H1 (cell line): Measurements from ENCODE around the gene PHC1.

ENCODE experiments used
- EP300 ChIP-seq, 2 experiments: IDR thresholded peaks; 1 replicate in 1 of 2; 2 replicates in 1 of 2; pipeline ENCODE4 v1.6.1; 2011 to 2012; ENCODE audit warnings: low read depth in 2 of 2, low read length in 2 of 2, mild to moderate bottlenecking in 2 of 2, borderline replicate concordance in 1 of 2, inconsistent platforms in 1 of 2, moderate library complexity in 1 of 2
- GABPA ChIP-seq: IDR thresholded peaks from 2 replicates; pipeline ENCODE4 v1.6.1; 2011; ENCODE audit warnings: mild to moderate bottlenecking, low read length, moderate library complexity, borderline replicate concordance; ENCODE audit not compliant: insufficient read depth
- SP2 ChIP-seq: IDR thresholded peaks from 2 replicates; pipeline ENCODE4 v1.6.1; 2012; ENCODE audit warnings: mild to moderate bottlenecking, low read length, inconsistent platforms

DNA sequence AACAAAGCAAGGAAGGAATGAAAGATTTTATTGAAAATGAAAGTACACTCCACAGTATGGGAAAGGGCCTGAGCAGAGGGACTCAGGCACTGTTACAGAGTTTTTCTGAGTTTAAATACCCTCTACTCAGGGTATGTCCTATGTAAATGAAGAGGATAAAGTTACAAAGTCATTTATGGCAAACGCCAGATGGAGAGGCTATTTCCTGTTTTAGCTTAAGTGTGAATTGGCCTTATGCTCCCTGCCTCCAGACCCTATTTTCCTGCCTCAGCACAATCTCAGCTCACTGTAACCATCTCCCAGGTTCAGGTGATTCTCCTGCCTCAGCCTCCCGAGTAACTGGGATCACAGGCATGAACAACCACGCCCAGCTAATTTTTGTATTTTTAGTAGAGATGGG is 6.8 kb upstream of the PHC1 start:
- no peak for TF ChIP-seq EP300 (IDR thresholded peaks at IDR 0.05; ENCODE audit: borderline replicate concordance in 1 of 2, low read depth in 2 of 2, low read length in 2 of 2)
- no peak for TF ChIP-seq GABPA
- TF ChIP-seq SP2: no peak
